Endothelial cell of hepatic sinusoid (primary cell): ENCODE data around the gene TENM4.

Experiments
- in situ Hi-C: cut with HindIII; loops from 2 replicates; pipeline ENCODE4 v1.10.0; 2017; ENCODE audit warnings: low sequenced_read_pairs

TENM4 gene

DNA sequence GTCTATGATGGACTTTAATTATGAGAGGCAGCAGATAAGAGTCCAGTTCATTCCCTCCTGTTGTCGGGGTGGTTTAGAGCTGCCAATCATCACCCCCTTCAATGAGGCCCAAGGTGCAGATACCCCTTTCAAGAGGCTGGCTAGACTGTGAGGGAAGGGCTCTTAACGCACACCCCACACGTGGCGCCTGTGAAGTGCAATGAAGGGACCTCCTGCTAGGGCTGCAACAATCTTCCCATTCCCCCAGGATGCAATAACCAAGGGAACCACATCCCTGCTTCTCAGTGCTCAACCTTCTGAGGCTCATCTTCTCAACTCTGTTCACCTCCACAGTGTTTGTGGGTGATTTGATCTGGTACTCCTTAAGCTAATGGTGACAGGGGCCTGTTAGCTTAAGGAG is 19.0 kb downstream of the TENM4 start:
- in situ Hi-C loops, result no loop called here

GRCh38 chr11:79419120-79419519 is 21.7 kb downstream of the TENM4 start:
- in situ Hi-C loops, result no loop called here

GRCh38 chr11:79418241-79418640 is 22.6 kb downstream of the TENM4 start:
- in situ Hi-C loops, result no loop called here

GRCh38 chr11:79417069-79417920 is 23.5 kb downstream of the TENM4 start:
- in situ Hi-C loops, result no loop called here

GRCh38 chr11:79415912-79416311 is 24.9 kb downstream of the TENM4 start:
- in situ Hi-C loops, result no loop called here

DNA sequence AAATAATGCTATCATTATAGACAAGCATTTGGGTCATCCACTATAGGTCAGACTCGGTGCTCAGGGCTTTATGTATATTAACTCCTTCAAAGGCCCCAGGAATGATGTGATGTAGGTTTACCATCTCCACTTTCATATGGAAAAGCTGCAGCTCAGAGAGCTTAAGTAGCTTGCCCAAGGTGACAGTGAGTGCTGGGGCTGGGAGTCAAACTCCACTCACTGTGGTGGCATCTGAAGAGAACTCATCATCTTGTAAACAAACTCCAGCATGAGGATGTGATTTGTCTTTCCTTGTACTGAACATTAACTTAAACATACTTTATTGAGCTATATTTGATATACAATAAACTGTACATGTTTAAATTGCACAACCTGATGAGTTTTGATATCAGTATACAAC is 25.4 kb downstream of the TENM4 start:
- in situ Hi-C loops, result no loop called here

GRCh38 chr11:79414644-79415317 is 26.0 kb downstream of the TENM4 start:
- in situ Hi-C loops, result no loop called here

DNA sequence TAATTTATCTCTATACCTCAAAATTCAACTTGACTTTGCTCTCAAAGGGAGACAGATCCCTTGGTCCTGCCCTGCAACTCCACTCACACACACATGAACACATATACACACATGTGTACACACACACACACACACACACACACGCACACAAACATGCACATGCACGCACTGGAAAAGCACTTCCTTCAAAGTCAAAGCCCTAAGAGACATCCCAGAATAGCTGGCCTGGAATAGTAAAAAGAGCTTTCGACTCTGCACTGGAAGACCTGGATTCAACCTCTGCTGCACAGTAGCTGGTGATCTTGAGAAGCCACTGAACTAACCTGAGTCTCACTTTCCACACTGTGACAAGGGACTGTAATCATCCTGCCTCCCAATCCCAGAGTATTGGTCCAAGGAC is 26.8 kb downstream of the TENM4 start:
- in situ Hi-C loops, result no loop called here

GRCh38 chr11:79413268-79413667 is 27.6 kb downstream of the TENM4 start:
- in situ Hi-C loops, result no loop called here

- in situ Hi-C loops, result no loop called here
These were observed 28.1 kb downstream of the TENM4 start for GRCh38 chr11:79412761-79413160.

- in situ Hi-C loops, result no loop called here
These were observed 31.5 kb downstream of the TENM4 start for GRCh38 chr11:79409330-79409729.

GRCh38 chr11:79406376-79406775 is 34.5 kb downstream of the TENM4 start:
- in situ Hi-C loops, result no loop called here

DNA sequence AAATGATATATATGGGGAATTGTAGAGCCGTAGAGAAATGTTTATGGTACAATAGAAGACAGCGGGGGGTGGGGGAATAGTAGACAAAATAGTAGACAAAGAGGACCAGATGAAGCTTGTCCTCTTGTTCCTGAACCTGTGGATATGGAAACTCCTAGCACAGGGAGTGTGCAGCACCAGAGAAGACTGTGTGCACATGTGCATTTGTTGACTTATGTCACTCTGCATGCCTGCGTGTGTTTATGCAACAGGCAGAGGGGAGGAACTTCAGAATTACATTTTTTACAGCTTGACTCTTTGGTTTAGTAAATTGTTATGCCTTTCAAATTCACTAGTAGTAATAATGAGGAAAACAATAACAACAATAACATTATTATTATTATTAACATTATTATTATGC is 36.0 kb downstream of the TENM4 start:
- in situ Hi-C loops, result no loop called here

GRCh38 chr11:79404325-79404724 is 36.5 kb downstream of the TENM4 start:
- in situ Hi-C loops, result no loop called here

GRCh38 chr11:79403839-79404238 is 37.0 kb downstream of the TENM4 start:
- in situ Hi-C loops, result no loop called here

DNA sequence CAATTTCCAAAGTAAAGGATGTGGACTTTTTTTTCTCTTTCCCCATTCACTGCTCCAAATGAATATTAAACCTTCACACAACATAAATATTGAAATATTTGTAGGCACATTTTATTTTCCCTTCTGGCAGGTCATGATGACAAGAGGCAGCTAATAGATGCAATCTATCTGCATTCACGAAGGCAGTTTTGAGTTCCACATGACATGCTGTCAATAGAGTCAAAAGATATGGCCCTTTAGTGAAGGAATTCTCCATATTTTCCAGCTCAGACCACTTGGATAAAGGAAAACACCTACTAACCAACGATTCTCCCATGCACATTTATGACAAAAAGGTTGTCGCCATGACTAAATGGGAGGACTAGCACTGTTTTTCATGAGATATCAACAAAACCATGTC is 37.9 kb downstream of the TENM4 start:
- in situ Hi-C loops, result no loop called here

- in situ Hi-C loops, result no loop called here
These were observed 40.0 kb downstream of the TENM4 start for GRCh38 chr11:79400717-79401330.

DNA sequence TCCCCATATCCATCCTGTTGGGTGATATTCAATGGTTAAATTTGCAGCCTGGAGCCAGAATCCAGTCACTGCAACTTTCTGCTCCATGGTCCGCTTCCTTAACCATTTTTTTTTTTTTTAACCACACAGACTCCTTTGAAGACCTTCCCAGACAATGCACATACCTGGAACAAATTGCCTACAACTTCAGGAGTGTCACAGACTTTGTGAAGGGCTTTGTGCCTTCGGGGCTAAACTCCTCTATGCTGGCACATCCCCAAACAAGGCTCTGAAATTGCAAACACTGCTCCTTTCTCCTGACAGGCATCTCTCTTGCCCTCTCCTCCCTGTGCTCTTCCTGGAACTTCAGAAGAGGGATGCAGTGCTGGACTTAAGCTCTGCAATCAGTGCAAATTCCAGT is 40.6 kb downstream of the TENM4 start:
- in situ Hi-C loops, result no loop called here

- in situ Hi-C loops, result no loop called here
These were observed 43.6 kb downstream of the TENM4 start for GRCh38 chr11:79397252-79397651.

DNA sequence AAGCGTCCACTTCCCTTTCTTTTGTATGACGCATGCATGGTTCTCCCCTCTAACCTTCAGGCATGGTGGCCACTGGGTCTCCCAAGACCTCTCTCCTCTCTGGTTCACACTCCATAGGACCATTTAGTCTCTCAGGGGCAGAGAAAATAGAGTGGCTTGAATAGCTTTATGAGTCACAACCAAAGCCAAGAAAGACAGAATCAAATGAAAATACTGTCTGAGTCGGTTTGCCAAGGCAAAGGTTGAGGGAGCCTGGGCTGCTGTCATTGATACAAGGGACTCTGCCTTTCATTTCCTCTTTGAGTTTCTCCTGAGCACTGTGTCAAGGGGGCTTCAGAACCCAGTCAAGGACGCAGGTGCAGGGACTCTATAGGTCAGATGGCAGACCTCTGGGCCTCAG is 44.2 kb downstream of the TENM4 start:
- in situ Hi-C loops, result no loop called here

- in situ Hi-C loops, result no loop called here
These were observed 44.8 kb downstream of the TENM4 start for GRCh38 chr11:79396001-79396400.
